Natural killer cell (primary cell): ENCODE data around the gene ADD1. TPM values are rescaled to one million over a fixed set of nuclear protein-coding genes. Genes with fewer than 3 reads are reported as not detected.

Experiments
- ATAC-seq, 3 donors: fragments of 150-1000 bp in 2 of 3; fragments of 200-7000 bp in 1 of 3; cut with Tn5 transposase; 1 replicate in 1 of 3; 2 replicates in 2 of 3; pipeline ENCODE4 v1.10.0; 2021; ENCODE audit warnings: mild to moderate bottlenecking in 2 of 3, moderate library complexity in 2 of 3
- DNase-seq, 2 donors: peaks; one replicate each; pipeline versions ENCODE4 v3.0.0 to v3.0.0-alpha.2; 2013 to 2021; ENCODE audit warnings: mixed read lengths in 1 of 2
- H3K27ac ChIP-seq: one replicate; pipeline ENCODE4 v1.5.1; 2013; ENCODE audit warnings: mild to moderate bottlenecking, low read length
- H3K27me3 ChIP-seq: one replicate; pipeline ENCODE4 v1.6.1; 2013; ENCODE audit warnings: low read length; ENCODE audit not compliant: control insufficient read depth, insufficient read depth
- H3K36me3 ChIP-seq: one replicate; pipeline ENCODE4 v1.6.1; 2013; ENCODE audit warnings: low read length; ENCODE audit not compliant: control insufficient read depth, insufficient read depth
- H3K4me1 ChIP-seq: one replicate; pipeline ENCODE4 v1.6.1; 2013; ENCODE audit warnings: low read length; ENCODE audit not compliant: control insufficient read depth, insufficient read depth
- H3K4me3 ChIP-seq: one replicate; pipeline ENCODE4 v1.5.1; 2013; ENCODE audit warnings: low read length
- H3K9me3 ChIP-seq: one replicate; pipeline ENCODE4 v1.6.1; 2013; ENCODE audit warnings: low read length; ENCODE audit not compliant: control insufficient read depth, insufficient read depth
- H3K27ac Mint-ChIP-seq, 2 donors: one replicate each; pipeline ENCODE4 v1.8.0; 2022; ENCODE audit warnings: mild to moderate bottlenecking in 2 of 2, mixed read lengths in 2 of 2, moderate library complexity in 1 of 2
- H3K27me3 Mint-ChIP-seq, 2 donors: one replicate each; pipeline ENCODE4 v1.8.0; 2022; ENCODE audit warnings: low read depth in 2 of 2, mixed read lengths in 2 of 2
- H3K36me3 Mint-ChIP-seq: one replicate; pipeline ENCODE4 v1.8.0; 2022; ENCODE audit warnings: mixed read lengths
- H3K4me1 Mint-ChIP-seq, 2 donors: one replicate each; pipeline ENCODE4 v1.8.0; 2022; ENCODE audit warnings: mixed read lengths in 2 of 2
- H3K4me3 Mint-ChIP-seq: one replicate; pipeline ENCODE4 v1.8.0; 2022; ENCODE audit warnings: mild to moderate bottlenecking, moderate library complexity, mixed read lengths
- H3K9me3 Mint-ChIP-seq, 2 donors: one replicate each; pipeline ENCODE4 v1.8.0; 2022; ENCODE audit warnings: mixed read lengths in 2 of 2
- CTCF ChIP-seq: fragments of 200-600 bp; IDR thresholded peaks from one replicate; pipeline ENCODE4 v1.8.0; 2022; ENCODE audit warnings: antibody characterized with exemption
- WGBS: methylation state at CpG from one replicate; pipeline ENCODE4 v1.1.7; 2013; ENCODE audit warnings: missing lambda C conversion rate; ENCODE audit not compliant: insufficient coverage; 5-methylcytosine and 5-hydroxymethylcytosine counted together
- intact Hi-C: fragments of 100-400 bp; cut with micrococcal nuclease; formaldehyde crosslinking; loops from one replicate; pipeline ENCODE4 v1.14.2; 2022
- total RNA-seq, 4 donors: library from RNA; stranded (reverse); fragments of 120-200 nt in 1 of 4; gene quantifications; one replicate each; pipeline versions ENCODE4 v1.2.3 to v1.2.4, GENCODE V29; 2013 to 2022

The ADD1 gene
- total RNA-seq, 3 donors from 2014 or later (not counting 1 experiment from before 2014, with no cell fraction given): 383 to 465 (median 452) TPM

GRCh38 chr4:2836391-2836859 is 7.2 kb upstream of the ADD1 start:
- Mint-ChIP-seq H3K4me1 (peaks cover 63 to 87% of the 10 kb centered on the region in 2 donors), H3K9me3 (peaks cover 2 to 3% of the 10 kb centered on the region in 2 donors), H3K4me3 (peak overlapping the region; percentile 87), H3K36me3 (no peaks in the 10 kb centered on the region), H3K27me3 (no peaks in the 10 kb centered on the region), H3K27ac (peak overlapping the region; percentile 84 to 88)
- ATAC-seq: no peak
- WGBS: 74% methylated on average over 5 of the region's 5 CpGs
- peaks cover 35% of the 10 kb centered on the region for H3K36me3 ChIP-seq
- intact Hi-C loops: loop anchor here (2.0 kb wide), 1 partner anchor 14 kb away; no protein-coding TSS in a partner anchor
- H3K4me3 ChIP-seq: no peak overlapping the region
- no peaks in the 10 kb centered on the region for H3K27me3 ChIP-seq
- H3K27ac ChIP-seq: peak overlapping the region; percentile 77
- peaks cover 80% of the 10 kb centered on the region for H3K4me1 ChIP-seq
- TF ChIP-seq CTCF: no peak
- no peaks in the 10 kb centered on the region for H3K9me3 ChIP-seq
- no peak for DNase-seq

GRCh38 chr4:2837110-2837903 is 6.3 kb upstream of the ADD1 start:
- 79% methylated on average over 17 of the region's 20 CpGs for WGBS
- H3K9me3 Mint-ChIP-seq: peaks cover 2 to 3% of the 10 kb centered on the region in 2 donors
- H3K4me3 Mint-ChIP-seq: peak overlapping the region; percentile 87
- Histone ChIP-seq H3K27me3 (no peaks in the 10 kb centered on the region), H3K9me3 (no peaks in the 10 kb centered on the region), H3K27ac (peak overlapping the region; percentile 77), H3K36me3 (peaks cover 26% of the 10 kb centered on the region), H3K4me1 (peaks cover 80% of the 10 kb centered on the region), H3K4me3 (peak overlapping the region; percentile 18)
- no peaks in the 10 kb centered on the region for H3K27me3 Mint-ChIP-seq
- peaks cover 69 to 87% of the 10 kb centered on the region in 2 donors for H3K4me1 Mint-ChIP-seq
- intact Hi-C loops: loop anchor here (2.0 kb wide), 1 partner anchor 13 kb away; no protein-coding TSS in a partner anchor
- peak overlapping the region; percentile 84 to 88 for H3K27ac Mint-ChIP-seq
- no peaks in the 10 kb centered on the region for H3K36me3 Mint-ChIP-seq
- DNase-seq (no peak), ATAC-seq (peak in 2 of 3 donors; percentile 0 to 1)
- TF ChIP-seq CTCF: no peak

GRCh38 chr4:2837904-2838496 is 5.6 kb upstream of the ADD1 start:
- no peaks in the 10 kb centered on the region for H3K27me3 Mint-ChIP-seq
- Histone ChIP-seq H3K4me3 (peak overlapping the region; percentile 18), H3K27me3 (no peaks in the 10 kb centered on the region), H3K4me1 (peaks cover 80% of the 10 kb centered on the region), H3K27ac (peak overlapping the region; percentile 77), H3K36me3 (peaks cover 19% of the 10 kb centered on the region), H3K9me3 (no peaks in the 10 kb centered on the region)
- peaks cover 2 to 3% of the 10 kb centered on the region in 2 donors for H3K9me3 Mint-ChIP-seq
- H3K36me3 Mint-ChIP-seq: no peaks in the 10 kb centered on the region
- H3K4me1 Mint-ChIP-seq: peaks cover 76 to 87% of the 10 kb centered on the region in 2 donors
- H3K4me3 Mint-ChIP-seq: peak overlapping the region; percentile 87
- intact Hi-C loops: loop anchor here (1.0 to 2.0 kb wide), 2 partner anchors 13 to 25 kb away; no protein-coding TSS in a partner anchor
- peak; percentile 89 to 94 (median 89) for ATAC-seq
- WGBS: 19% methylated on average over 8 of the region's 8 CpGs
- DNase-seq: peak; percentile 68 to 91
- peak overlapping the region; percentile 84 to 88 for H3K27ac Mint-ChIP-seq
- no peak for TF ChIP-seq CTCF
